ENCODE results near the gene BNIP5. TPM values are rescaled to one million over a fixed set of nuclear protein-coding genes. Genes with fewer than 3 reads are reported as not detected.

The BNIP5 gene
- total RNA-seq, 1 experiment from 2014 or later: not detected

GRCh38 chr6:36334832-36335459, 1.7 kb downstream of the BNIP5 start:
- no TSS peak for BruUV-seq (replicated peaks)
- no peak overlapping the region for H3K27ac ChIP-seq
- peaks cover 18% of the 10 kb centered on the region; the same call in 1 of the 2 replicates for H3F3A ChIP-seq (ENCODE audit: insufficient read depth, low read depth)
- H3K9me3 ChIP-seq (ENCODE audit: insufficient read depth, low read depth): no peaks in the 10 kb centered on the region
- no peaks in the 10 kb centered on the region for H3K79me2 ChIP-seq (ENCODE audit: low read depth)
- TF ChIP-seq CTCF (conservative IDR thresholded peaks at IDR 0.05): no peak
- TF ChIP-seq EZH2 (IDR thresholded peaks at IDR 0.05; ENCODE audit: low read depth): no peak
- peaks cover 14% of the 10 kb centered on the region for H3K4me1 ChIP-seq (replicated peaks; ENCODE audit: insufficient read depth)
- H2AFZ ChIP-seq: peak overlapping the region; percentile 59; the same call in 1 of the 2 replicates
- POLR2A ChIA-PET (ENCODE audit: unreplicated experiment): interaction anchor here (0.6 kb wide), 1 partner anchor 203 kb away, joined by 4 read pairs; no protein-coding TSS in a partner anchor
- CTCF ChIA-PET: no interaction called here
- H3K36me3 ChIP-seq (ENCODE audit: low read depth): no peaks in the 10 kb centered on the region
- peak; percentile 18 to 70 for DNase-seq
- H3K4me2 ChIP-seq: peak overlapping the region; percentile 43
- no peaks in the 10 kb centered on the region for H3K27me3 ChIP-seq (ENCODE audit: insufficient read depth, low read depth)
- H3K9me2 ChIP-seq (ENCODE audit: insufficient read depth): no peaks in the 10 kb centered on the region
- H3K4me3 ChIP-seq: no peak overlapping the region
- intact Hi-C loops (cut with micrococcal nuclease; ENCODE audit: unreplicated experiment): no loop called here
- H4K20me1 ChIP-seq (ENCODE audit: insufficient read depth): no peaks in the 10 kb centered on the region

GRCh38 chr6:36333931-36334725, 2.6 kb downstream of the BNIP5 start:
- POLR2A ChIA-PET (ENCODE audit: unreplicated experiment): no interaction called here
- intact Hi-C loops (cut with micrococcal nuclease; ENCODE audit: unreplicated experiment): no loop called here
- Histone ChIP-seq H3K4me3 (no peak overlapping the region), H3F3A (ENCODE audit: insufficient read depth, low read depth) (peaks cover 18% of the 10 kb centered on the region; the same call in 1 of the 2 replicates), H3K9me3 (ENCODE audit: insufficient read depth, low read depth) (no peaks in the 10 kb centered on the region), H4K20me1 (ENCODE audit: insufficient read depth) (no peaks in the 10 kb centered on the region), H3K36me3 (ENCODE audit: low read depth) (no peaks in the 10 kb centered on the region), H3K27ac (no peak overlapping the region), H2AFZ (no peak overlapping the region), H3K79me2 (ENCODE audit: low read depth) (no peaks in the 10 kb centered on the region), H3K27me3 (ENCODE audit: insufficient read depth, low read depth) (no peaks in the 10 kb centered on the region), H3K4me1 (replicated peaks; ENCODE audit: insufficient read depth) (peaks cover 14% of the 10 kb centered on the region), H3K4me2 (no peak overlapping the region), H3K9me2 (ENCODE audit: insufficient read depth) (no peaks in the 10 kb centered on the region)
- DNase-seq: no peak
- TF ChIP-seq EZH2 (IDR thresholded peaks at IDR 0.05; ENCODE audit: low read depth) (no peak), CTCF (conservative IDR thresholded peaks at IDR 0.05) (no peak)
- CTCF ChIA-PET: no interaction called here
- no TSS peak for BruUV-seq (replicated peaks)

- no peak for TF ChIP-seq CTCF (conservative IDR thresholded peaks at IDR 0.05)
- no peak for TF ChIP-seq EZH2 (IDR thresholded peaks at IDR 0.05; ENCODE audit: low read depth)
- no peaks in the 10 kb centered on the region for H4K20me1 ChIP-seq (ENCODE audit: insufficient read depth)
- H3K9me2 ChIP-seq (ENCODE audit: insufficient read depth): no peaks in the 10 kb centered on the region
- H3F3A ChIP-seq (ENCODE audit: insufficient read depth, low read depth): peaks cover 18% of the 10 kb centered on the region; the same call in 1 of the 2 replicates
- no TSS peak for BruUV-seq (replicated peaks)
- no peak overlapping the region for H3K4me2 ChIP-seq
- H3K4me1 ChIP-seq (replicated peaks; ENCODE audit: insufficient read depth): peaks cover 14% of the 10 kb centered on the region
- H2AFZ ChIP-seq: no peak overlapping the region
- DNase-seq: no peak
- H3K27ac ChIP-seq: no peak overlapping the region
- no peak overlapping the region for H3K4me3 ChIP-seq
- ChIA-PET POLR2A (ENCODE audit: unreplicated experiment) (no interaction called here), CTCF (no interaction called here)
- intact Hi-C loops (cut with micrococcal nuclease; ENCODE audit: unreplicated experiment): no loop called here
- H3K27me3 ChIP-seq (ENCODE audit: insufficient read depth, low read depth): no peaks in the 10 kb centered on the region
- no peaks in the 10 kb centered on the region for H3K36me3 ChIP-seq (ENCODE audit: low read depth)
- no peaks in the 10 kb centered on the region for H3K9me3 ChIP-seq (ENCODE audit: insufficient read depth, low read depth)
- no peaks in the 10 kb centered on the region for H3K79me2 ChIP-seq (ENCODE audit: low read depth)
Observed at GRCh38 chr6:36333171-36333895, 3.4 kb downstream of the BNIP5 start.

Data from PC-9 (cell line).